HG02588 (cell line): ENCODE results near the gene ABCB1.

ENCODE experiments used
- ATAC-seq: cut with Tn5 transposase; IDR thresholded peaks from one replicate; pipeline ENCODE4 v1.9.1; 2021; ENCODE audit warnings: mild to moderate bottlenecking, moderate library complexity; ENCODE audit not compliant: unreplicated experiment

The ABCB1 gene

GRCh38 chr7:87517136-87517815 lies 83.4 kb downstream of the ABCB1 start:
- ATAC-seq, result no peak

- ATAC-seq, result no peak
These were observed 86.8 kb downstream of the ABCB1 start for GRCh38 chr7:87513735-87514335.

DNA sequence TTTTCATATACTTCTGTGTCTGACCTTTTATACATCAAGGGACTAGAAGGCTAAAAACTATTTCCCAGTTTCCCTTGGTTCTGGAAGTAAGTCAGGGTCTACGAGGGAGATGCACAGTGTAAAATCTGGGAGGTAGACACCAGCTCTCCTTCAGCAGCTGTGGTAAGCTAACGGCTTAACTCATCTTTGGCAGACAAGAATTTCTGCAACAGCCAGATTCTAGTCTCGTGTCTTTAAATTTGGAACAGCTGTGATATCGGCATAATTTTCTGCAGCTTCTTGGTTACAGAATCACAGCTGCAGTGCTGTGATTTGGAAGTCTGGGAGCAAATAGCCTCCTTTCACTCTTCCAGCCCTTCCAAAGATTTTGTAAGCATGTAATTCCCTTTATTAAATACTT lies 87.8 kb downstream of the ABCB1 start:
- ATAC-seq, result no peak

DNA sequence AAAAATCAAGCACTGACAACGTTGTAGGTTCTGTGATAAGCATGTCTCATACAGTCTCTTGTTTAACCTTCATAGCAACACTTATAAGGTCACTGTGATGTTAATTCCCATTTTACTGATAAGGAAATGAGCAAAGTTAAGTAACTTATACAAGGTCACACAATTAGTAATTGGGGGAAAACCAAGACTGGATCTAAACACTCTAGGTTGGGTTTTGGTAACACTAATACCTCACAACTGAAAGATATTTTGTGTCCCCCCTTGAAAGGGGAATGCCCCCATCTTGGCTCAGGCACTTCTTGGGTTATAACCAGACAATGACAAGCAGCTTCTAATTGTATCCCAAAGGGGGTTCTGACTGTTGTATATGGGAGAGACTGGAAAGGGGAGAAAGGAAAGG lies 89.2 kb downstream of the ABCB1 start:
- ATAC-seq, result no peak

GRCh38 chr7:87510411-87510875 lies 90.2 kb downstream of the ABCB1 start:
- no peak for ATAC-seq

DNA sequence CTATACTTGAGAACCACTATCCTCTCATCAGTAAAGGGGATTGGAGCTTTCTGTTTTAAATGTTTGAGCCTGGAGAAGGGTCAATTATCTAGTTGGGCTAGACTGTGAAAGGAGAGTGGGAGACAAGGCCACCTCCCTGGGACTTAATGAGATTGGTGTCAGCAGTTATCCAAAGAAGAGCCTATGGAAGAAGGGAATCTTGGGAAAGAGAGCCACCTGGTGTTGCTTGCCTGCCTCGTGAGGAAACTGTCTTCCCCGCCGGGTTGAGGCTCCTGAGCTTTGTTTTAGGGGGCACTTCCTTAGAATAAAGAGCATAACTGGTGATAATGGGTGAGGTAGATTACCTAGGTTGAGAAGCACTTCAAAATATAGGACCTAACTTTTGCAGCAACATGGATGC lies 93.2 kb downstream of the ABCB1 start:
- no peak for ATAC-seq

GRCh38 chr7:87506246-87507180 lies 94.2 kb downstream of the ABCB1 start:
- ATAC-seq, result no peak

DNA sequence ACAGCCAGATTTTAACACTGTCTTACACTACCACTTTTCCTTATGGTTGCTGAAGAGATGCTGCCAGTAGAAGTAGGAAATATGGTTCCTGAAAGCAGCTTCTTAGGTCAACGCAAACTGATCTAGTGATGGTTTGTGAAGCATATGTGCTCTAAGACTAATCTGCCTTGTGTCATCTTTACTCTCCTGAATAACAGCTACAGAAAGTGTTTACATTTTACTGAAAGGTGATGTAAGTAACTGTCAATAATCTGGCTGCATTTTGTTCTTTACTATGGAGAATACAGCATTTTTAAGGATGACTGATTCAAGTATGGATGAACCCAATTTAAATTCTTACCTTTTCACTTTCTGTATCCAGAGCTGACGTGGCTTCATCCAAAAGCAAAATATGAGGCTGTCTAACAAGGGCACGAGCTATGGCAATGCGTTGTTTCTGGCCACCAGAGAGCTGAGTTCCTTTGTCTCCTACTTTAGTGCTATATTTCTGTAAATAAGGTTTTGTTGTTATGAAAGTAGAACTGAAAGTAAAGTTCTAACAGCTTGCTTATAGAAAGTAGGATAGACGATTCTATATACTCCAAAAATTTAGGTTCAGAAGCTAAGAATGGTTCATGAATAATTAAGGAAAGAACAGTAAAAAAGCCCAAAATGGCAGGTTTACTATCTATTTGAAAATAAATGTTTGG lies 95.0 kb downstream of the ABCB1 start:
- peak; percentile 53 for ATAC-seq

DNA sequence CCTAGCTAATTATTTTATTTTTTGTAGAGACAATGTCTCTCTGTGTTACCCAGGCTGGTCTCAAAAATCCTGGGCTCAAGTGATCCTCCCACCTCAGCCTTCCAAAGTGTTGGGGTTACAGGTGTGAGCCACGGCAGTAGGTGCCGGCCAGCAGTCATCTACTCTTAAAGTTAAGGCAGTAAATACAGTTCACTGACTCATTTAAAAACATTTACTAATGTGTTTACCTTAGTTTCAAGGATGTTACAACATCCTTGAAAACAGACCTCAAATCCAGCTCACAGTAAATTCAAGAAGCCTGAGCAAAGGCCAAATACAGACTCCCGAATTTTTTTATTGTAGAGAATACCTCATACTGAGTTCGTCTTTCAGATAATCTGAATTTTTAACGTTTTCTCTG lies 95.6 kb downstream of the ABCB1 start:
- no peak for ATAC-seq

DNA sequence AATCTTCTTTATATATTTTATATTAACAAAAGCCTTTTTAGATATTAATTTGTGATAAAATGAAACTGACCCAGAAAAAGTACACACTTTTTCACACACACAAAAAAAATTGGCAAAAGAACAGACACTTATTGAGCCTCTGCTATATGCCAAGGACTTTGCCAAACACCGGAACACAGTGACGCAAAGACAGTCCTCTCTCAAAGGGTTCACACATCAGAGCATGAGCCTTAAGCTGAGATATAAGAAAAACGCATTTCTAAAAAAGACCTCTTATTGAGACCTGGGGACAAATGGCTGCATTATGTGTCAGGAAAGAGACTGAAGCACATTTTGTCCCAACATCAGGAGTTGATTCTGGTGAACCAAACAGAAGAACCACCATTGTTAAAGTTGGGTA lies 101.2 kb downstream of the ABCB1 start:
- no peak for ATAC-seq

- no peak for ATAC-seq
These were observed 101.8 kb downstream of the ABCB1 start for GRCh38 chr7:87498893-87499292.

GRCh38 chr7:87497482-87497881 lies 103.2 kb downstream of the ABCB1 start:
- no peak for ATAC-seq

- ATAC-seq, result no peak
These were observed 105.3 kb downstream of the ABCB1 start for GRCh38 chr7:87495366-87495765.

GRCh38 chr7:87494454-87494853 lies 106.2 kb downstream of the ABCB1 start:
- ATAC-seq, result no peak

DNA sequence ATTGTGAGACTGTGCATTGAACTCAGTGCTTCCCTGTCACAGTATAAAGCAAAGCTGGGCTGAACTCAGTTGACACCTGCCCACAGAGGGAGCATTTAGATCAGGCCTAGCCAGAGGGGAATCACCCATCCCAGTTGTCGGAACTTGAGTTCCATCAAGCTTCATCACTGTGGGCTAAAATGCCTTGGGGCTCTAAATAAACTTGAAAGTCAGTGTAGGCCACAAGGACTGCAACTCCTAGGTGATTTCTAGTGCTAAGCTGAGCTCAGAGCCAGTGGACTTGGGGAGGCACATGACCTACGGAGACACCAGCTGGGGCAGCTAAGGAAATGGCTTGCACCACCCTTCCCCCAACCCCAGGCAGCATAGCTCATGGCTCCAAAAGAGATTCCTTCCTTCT lies 117.6 kb downstream of the ABCB1 start:
- ATAC-seq, result no peak

DNA sequence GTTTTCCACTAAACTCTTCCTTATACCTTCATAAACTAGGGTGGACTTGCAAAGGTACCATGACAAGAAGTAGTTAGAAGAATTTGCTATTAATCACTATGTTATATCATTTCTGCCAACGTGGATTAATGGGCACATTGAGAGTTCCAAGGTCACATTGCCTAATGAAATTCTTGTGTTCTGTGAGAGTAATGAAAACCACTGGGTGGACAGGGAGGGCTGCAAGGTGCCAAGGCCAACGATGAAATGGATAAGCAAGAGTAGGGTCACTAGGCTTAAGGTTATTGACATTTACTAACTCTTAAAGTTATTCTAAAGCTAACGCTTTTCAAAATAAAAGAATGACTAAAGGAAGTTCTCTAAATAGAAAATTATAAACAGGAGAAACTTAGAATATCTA lies 118.6 kb downstream of the ABCB1 start:
- no peak for ATAC-seq

GRCh38 chr7:87480386-87480785 lies 120.3 kb downstream of the ABCB1 start:
- no peak for ATAC-seq

DNA sequence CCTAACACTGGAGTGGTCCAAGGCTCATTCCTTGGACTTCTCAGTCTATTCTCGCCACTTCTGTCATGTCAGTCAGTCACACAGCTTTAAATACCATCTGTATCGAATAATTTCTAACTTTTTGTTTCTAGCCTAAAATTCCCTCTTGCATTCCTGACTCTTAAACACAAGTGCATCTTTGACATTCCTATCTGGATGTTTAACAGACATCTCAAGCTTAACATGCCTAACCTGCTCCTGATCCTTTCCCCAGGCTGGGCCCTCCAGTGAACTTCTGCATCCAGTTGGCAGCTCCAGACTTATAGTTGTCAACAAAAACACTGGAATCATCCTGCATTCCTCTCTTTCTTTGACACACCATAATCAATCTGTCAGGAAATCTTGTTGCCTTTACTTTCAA lies 120.7 kb downstream of the ABCB1 start:
- no peak for ATAC-seq

- ATAC-seq, result no peak
These were observed 124.5 kb downstream of the ABCB1 start for GRCh38 chr7:87476179-87476557.

- peak; percentile 28 for ATAC-seq
These were observed 125.1 kb downstream of the ABCB1 start, which contains the start of gene ABCB4 for GRCh38 chr7:87475359-87476178. ABCB4 (minus strand) TSS chr7:87475680; CDS start chr7:87475465, 215 bp downstream.
